K562 (cell line): Measurements from ENCODE around the gene SLC22A23. TPM values are rescaled to one million over a fixed set of nuclear protein-coding genes. Genes with fewer than 3 reads are reported as not detected.
A peak's percentile ranks its signal among the peaks of the same experiment; 100 is the strongest.

Source experiments
- ATAC-seq: fragments of 200-7000 bp; cut with Tn5 transposase; 3 replicates; pipeline ENCODE4 v1.9.1; 2020; ENCODE audit warnings: moderate library complexity
- BruUV-seq: library from RNA; stranded (reverse); fragments of 400-500 nt; replicated peaks from 2 replicates; lab custom pipeline; 2021; lab: Mats Ljungman, UMichigan
- CTCF ChIA-PET: fragments of 300-600 bp; formaldehyde crosslinking; extraction: SDS; loops from one replicate; lab custom pipeline; 2021; ENCODE audit warnings: low intra/inter-chr PET ratio; lab: Yijun Ruan, JAX
- POLR2A ChIA-PET: fragments of 300-600, 350-650 bp; sonication (Branson Sonifier 250); formaldehyde crosslinking; extraction: SDS; loops from one replicate; lab custom pipeline; 2021; ENCODE audit warnings: antibody characterized with exemption, inconsistent platforms; lab: Yijun Ruan, JAX
- DNase-seq, 4 experiments: peaks; one replicate each; pipeline versions ENCODE4 v3.0.0 to v3.0.0-alpha.2; 2011 to 2018; ENCODE audit warnings: low spot score in 3 of 4, mixed read lengths in 3 of 4; ENCODE audit errors: extremely low read depth in 1 of 4
- FAIRE-seq: peaks from 2 replicates; lab custom pipeline; 2011; peaks lifted over from hg19 to GRCh38; lab: Jason Lieb, UNC
- H2AFZ ChIP-seq: 2 replicates; pipeline ENCODE4 v1.6.0; 2011; ENCODE audit warnings: low read depth, low read length, control low read depth, inconsistent platforms
- H3K27ac ChIP-seq: fragments of 200-600 bp; 3 replicates; pipeline ENCODE4 v1.8.0; 2011; ENCODE audit warnings: low read depth, mild to moderate bottlenecking, control low read depth, inconsistent platforms, low read length, moderate library complexity, mixed read lengths; ENCODE audit errors: extremely low read depth
- H3K27me3 ChIP-seq, 2 experiments: fragments of 300-600 bp in 1 of 2; 2 replicates in 1 of 2; 3 replicates in 1 of 2; pipeline versions ENCODE4 v1.6.0 to v1.8.0; 2011; ENCODE audit warnings: inconsistent platforms in 2 of 2, low read length in 2 of 2, mild to moderate bottlenecking in 1 of 2, mixed read lengths in 1 of 2, moderate library complexity in 1 of 2; ENCODE audit not compliant: control insufficient read depth in 2 of 2, insufficient read depth in 2 of 2
- H3K36me3 ChIP-seq: fragments of 300-600 bp; 3 replicates; pipeline ENCODE4 v1.8.0; 2011; ENCODE audit warnings: mild to moderate bottlenecking, low read length, inconsistent platforms; ENCODE audit not compliant: control insufficient read depth, insufficient read depth
- H3K4me1 ChIP-seq, 2 experiments: fragments of 200-600 bp in 1 of 2; replicated peaks in 1 of 2; 2 replicates in 1 of 2; 3 replicates in 1 of 2; pipeline versions ENCODE4 v1.5.1 to v1.8.0; 2011; ENCODE audit warnings: inconsistent platforms in 2 of 2, low read length in 2 of 2, mild to moderate bottlenecking in 1 of 2, mixed read lengths in 1 of 2, moderate library complexity in 1 of 2; ENCODE audit not compliant: control insufficient read depth in 2 of 2, insufficient read depth in 2 of 2
- H3K4me2 ChIP-seq: 2 replicates; pipeline ENCODE4 v1.6.1; 2011; ENCODE audit warnings: low read length, control low read depth, inconsistent platforms, mixed read lengths; ENCODE audit not compliant: insufficient read depth
- H3K4me3 ChIP-seq: fragments of 200-600 bp; sonication (generic), shearing (Covaris generic); 2 replicates; pipeline ENCODE4 v1.5.1; 2016; ENCODE audit warnings: control low read depth, inconsistent platforms
- H3K79me2 ChIP-seq: fragments of 200-600 bp; 3 replicates; pipeline ENCODE4 v1.8.0; 2011; ENCODE audit warnings: low read length, inconsistent platforms; ENCODE audit not compliant: control insufficient read depth, insufficient read depth
- H3K9ac ChIP-seq, 2 experiments: 2 replicates each; pipeline versions ENCODE4 v1.6.0 to v1.6.1; 2011; ENCODE audit warnings: low read depth in 2 of 2, low read length in 2 of 2, control low read depth in 1 of 2, inconsistent platforms in 1 of 2, mild to moderate bottlenecking in 1 of 2, mixed read lengths in 1 of 2; ENCODE audit not compliant: insufficient read depth in 1 of 2
- H3K9me1 ChIP-seq: one replicate; pipeline ENCODE4 v1.6.0; 2011; ENCODE audit warnings: inconsistent platforms, mild to moderate bottlenecking, low read length, moderate library complexity; ENCODE audit not compliant: control insufficient read depth, insufficient read depth
- H3K9me3 ChIP-seq: replicated peaks from 2 replicates; pipeline ENCODE4 v1.5.1; 2011; ENCODE audit warnings: low read depth, low read length, inconsistent platforms; ENCODE audit not compliant: control insufficient read depth, insufficient read depth
- H4K20me1 ChIP-seq: replicated peaks from 2 replicates; pipeline ENCODE4 v1.6.1; 2011; ENCODE audit warnings: low read length, inconsistent platforms, mixed read lengths; ENCODE audit not compliant: control insufficient read depth, insufficient read depth
- CHCHD3 ChIP-seq: fragments of 250-450 bp; sonication (Bioruptor Pico); IDR thresholded peaks from 2 replicates; pipeline ENCODE4 v2.1.2; 2022; ENCODE audit warnings: mild to moderate bottlenecking
- CHD1 ChIP-seq: fragments of 200-600 bp; sonication (generic); IDR thresholded peaks from one replicate; pipeline ENCODE4 v1.6.1; 2012; ENCODE audit warnings: mild to moderate bottlenecking, moderate library complexity, low read length, inconsistent platforms
- GABPB1 ChIP-seq: sonication (generic); formaldehyde crosslinking; IDR thresholded peaks from 2 replicates; pipeline ENCODE4 v1.8.0; 2022; ENCODE audit warnings: mild to moderate bottlenecking, missing genetic modification reagents
- IRF1 ChIP-seq: sonication (generic); formaldehyde crosslinking; IDR thresholded peaks from 2 replicates; pipeline ENCODE4 v1.8.0; 2022; ENCODE audit warnings: missing genetic modification reagents, mild to moderate bottlenecking, borderline replicate concordance
- MBD1 ChIP-seq: fragments of 250-450 bp; sonication (Bioruptor Pico); IDR thresholded peaks from 2 replicates; pipeline ENCODE4 v1.8.0; 2022; ENCODE audit warnings: inconsistent platforms
- MLX ChIP-seq, 2 experiments: fragments of 450-650 bp in 1 of 2; sonication (generic) in 1 of 2; formaldehyde crosslinking; conservative IDR thresholded peaks; 2 replicates each; pipeline versions ENCODE4 v1.4.0 to v1.8.1; 2020 to 2022; ENCODE audit warnings: mild to moderate bottlenecking in 1 of 2, missing genetic modification reagents in 1 of 2
- OTX1 ChIP-seq: fragments of 450-650 bp; formaldehyde crosslinking; IDR thresholded peaks from 2 replicates; pipeline ENCODE4 v1.4.0; 2022; ENCODE audit warnings: mild to moderate bottlenecking
- POLR3G ChIP-seq: IDR thresholded peaks from 2 replicates; pipeline ENCODE4 v1.6.1; 2011; ENCODE audit not compliant: insufficient read length, insufficient replicate concordance; ENCODE audit errors: extremely low read depth
- ZNF408 ChIP-seq: fragments of 250-450 bp; sonication (Bioruptor Pico); IDR thresholded peaks from 2 replicates; pipeline ENCODE4 v1.4.0; 2020; ENCODE audit warnings: low read depth, mild to moderate bottlenecking, moderate library complexity
- ZNF551 ChIP-seq: fragments of 250-450 bp; sonication (Bioruptor Pico); IDR thresholded peaks from 2 replicates; pipeline ENCODE4 v1.5.0; 2021; ENCODE audit warnings: mild to moderate bottlenecking, moderate library complexity
- WGBS: fragments of 100-300 bp; shearing (Covaris generic); methylation state at CpG from one replicate; pipeline ENCODE4 v1.1.6; 2016; ENCODE audit warnings: low coverage, mixed read lengths; ENCODE audit not compliant: insufficient coverage; ENCODE audit errors: missing lambda C conversion rate; 5-methylcytosine and 5-hydroxymethylcytosine counted together
- in situ Hi-C: fragments of 300-500 bp; cut with MboI; formaldehyde crosslinking; loops from 4 replicates; pipeline ENCODE4 v1.15.0; 2018; ENCODE audit warnings: inconsistent platforms, mixed read lengths
- intact Hi-C: fragments of 100-400 bp; cut with micrococcal nuclease; formaldehyde crosslinking; loops from 2 replicates; pipeline ENCODE4 v1.14.2; 2022
- polyA plus RNA-seq, 8 experiments: library from polyadenylated mRNA; depleted of rRNA in 4 of 8; stranded (reverse) in 5 of 8; unstranded in 3 of 8; fragments of >200 nt; fragmentation: Nextera tagmentation in 2 of 8; fragmentation: Illumina TruSeq in 1 of 8; extraction: Ambion mirVana in 2 of 8; extraction: Trizol in 1 of 8; gene quantifications; 2 replicates each; pipeline versions ENCODE4 v1.2.1 to v1.2.3, GENCODE V29; 2011 to 2014; ENCODE audit warnings: inconsistent platforms in 1 of 8, missing spikeins in 1 of 8
- total RNA-seq, 7 experiments: library from RNA; depleted of rRNA in 6 of 7; stranded (reverse); fragments of >200 nt in 6 of 7; fragmentation: Illumina TruSeq in 2 of 7; extraction: Trizol in 2 of 7; gene quantifications; 2 replicates each; pipeline versions ENCODE4 v1.2.1 to v1.2.3, GENCODE V29; 2011 to 2021; ENCODE audit warnings: low replicate concordance in 1 of 7

SLC22A23 gene
- total and polyA plus RNA-seq, 9 of the 15 experiments (the other 6 are each of a cell fraction or from before 2014, with no cell fraction given): 0.30 to 8.7 (median 2.5) TPM

- Histone ChIP-seq H3K9me1 (no peaks in the 10 kb centered on the region), H3K4me1 (peaks cover 31 to 36% of the 10 kb centered on the region in 2 experiments), H4K20me1 (no peaks in the 10 kb centered on the region), H3K27me3 (no peaks in the 10 kb centered on the region; a peak in 1 of 5 replicates), H3K79me2 (no peaks in the 10 kb centered on the region), H3K9ac (no peak overlapping the region; a peak in 1 of 4 replicates), H3K4me2 (0 out of 2 replicates have a peak overlapping the region, but pooled peaks have one; percentile 70), H3K4me3 (no peak overlapping the region), H2AFZ (peak overlapping the region; percentile 79), H3K27ac (no peak overlapping the region)
- ChIA-PET POLR2A (interaction anchor here (1.0 to 2.0 kb wide), 2 partner anchors 96 to 133 kb away, joined by 3 to 18 read pairs; partner anchors contain the start of gene TUBB2A), CTCF (no interaction called here)
- FAIRE-seq (no peak), DNase-seq (no peak), ATAC-seq (no peak)
- 84% methylated on average over 20 of the region's 22 CpGs for WGBS
- intact Hi-C loops (loop anchor here (5.0 to 10.0 kb wide), 3 partner anchors 46 to 258 kb away; partner anchors contain the start of genes NQO2 and RIPK1), in situ Hi-C loops (loop anchor here (10.0 kb wide), 1 partner anchor 258 kb away; the partner anchor contains the start of gene NQO2)
- no TSS peak for BruUV-seq
- TF ChIP-seq ZNF408 (CRISPR knock-in tag): no peak
- TF ChIP-seq CHD1: peak; percentile 40
- TF ChIP-seq OTX1 (CRISPR knock-in tag): no peak
- no peak for TF ChIP-seq MLX (CRISPR knock-in tag; conservative IDR thresholded peaks at IDR 0.05)
- no peak for TF ChIP-seq MBD1 (CRISPR knock-in tag)
- 0 out of 2 replicates have a peak, but pooled peaks have one; percentile 14 for TF ChIP-seq GABPB1
- TF ChIP-seq ZNF551: no peak
- no peak for TF ChIP-seq POLR3G
- no peak for TF ChIP-seq IRF1 (CRISPR knock-in tag)
- no peak for TF ChIP-seq CHCHD3 (CRISPR knock-in tag)
- TF ChIP-seq, all 486 proteins: peak for 2
- no peaks in the 10 kb centered on the region for H3K9me3 ChIP-seq
- H3K36me3 ChIP-seq: no peaks in the 10 kb centered on the region
Measured at GRCh38 chr6:3252861-3253596, 203.8 kb downstream of the SLC22A23 start.
